NCI-H82 treated with DMSO at 0.1 percent for 48 hours (cell line): ENCODE results near the gene GJA3.

ENCODE experiments used
- DNase-seq: peaks from one replicate; lab custom pipeline; 2025; ENCODE audit not compliant: unreplicated experiment; lab: John Stamatoyannopoulos, UW

GJA3 gene

GRCh38 chr13:20151016-20151415 is 9.8 kb downstream of the GJA3 start:
- DNase-seq: no peak

- no peak for DNase-seq
Measured at GRCh38 chr13:20150561-20150960, 10.3 kb downstream of the GJA3 start.

GRCh38 chr13:20149762-20150161 is 11.1 kb downstream of the GJA3 start:
- DNase-seq: no peak

DNA sequence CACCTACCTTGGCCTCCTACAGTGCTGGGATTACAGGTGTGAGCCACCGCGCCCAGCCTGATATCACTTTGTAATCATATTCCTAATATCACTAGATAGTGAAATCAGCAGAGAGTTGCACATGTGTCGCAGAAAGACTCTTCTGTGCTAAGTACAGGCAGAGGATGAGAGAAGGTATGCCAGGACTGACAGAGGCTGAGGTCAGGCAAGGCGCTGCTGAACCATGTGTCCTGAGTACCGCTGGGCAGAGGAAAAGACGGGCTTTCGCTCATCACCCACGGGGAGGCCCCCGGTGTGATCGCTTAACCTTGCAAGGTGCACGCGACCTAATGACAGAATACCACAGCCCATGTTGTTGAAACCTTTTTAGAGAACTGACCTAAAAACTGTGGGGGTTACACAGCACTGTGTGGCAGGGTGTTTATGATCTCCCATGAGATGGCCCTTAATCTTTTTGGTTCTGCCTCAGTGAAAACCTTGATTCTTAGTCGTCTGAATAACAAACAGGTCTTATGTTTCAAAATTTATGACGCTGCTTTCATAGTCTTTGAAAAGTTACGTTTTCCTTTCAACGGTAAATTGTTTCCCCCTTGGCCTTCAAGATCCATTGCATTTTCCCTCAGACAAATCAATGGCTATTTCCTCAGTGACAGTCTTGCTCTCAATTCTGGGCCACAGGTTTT is 12.2 kb downstream of the GJA3 start:
- DNase-seq: no peak

- DNase-seq: no peak
Measured at GRCh38 chr13:20146381-20146780, 14.5 kb downstream of the GJA3 start.

DNA sequence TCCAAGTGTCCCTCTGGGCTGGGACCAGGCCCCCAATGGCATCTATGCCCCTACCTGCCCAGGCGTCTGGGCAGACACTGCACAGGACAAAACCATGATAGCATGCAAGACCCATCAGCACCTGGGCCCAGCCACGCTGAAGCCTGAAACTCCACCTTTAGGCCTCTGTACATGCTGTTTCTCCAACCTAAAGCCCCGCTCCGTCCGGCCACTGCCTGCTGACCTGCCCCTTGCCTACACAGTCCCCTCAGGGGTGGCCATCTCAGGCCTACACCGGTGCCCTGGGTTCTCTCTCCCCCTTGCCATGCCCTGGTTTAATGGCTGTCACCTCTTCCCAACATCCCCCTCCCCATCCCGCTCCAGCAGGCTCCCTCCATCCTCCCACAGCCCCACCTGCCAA is 15.3 kb downstream of the GJA3 start:
- DNase-seq: no peak

GRCh38 chr13:20144141-20144850 is 16.6 kb downstream of the GJA3 start:
- DNase-seq: no peak

DNA sequence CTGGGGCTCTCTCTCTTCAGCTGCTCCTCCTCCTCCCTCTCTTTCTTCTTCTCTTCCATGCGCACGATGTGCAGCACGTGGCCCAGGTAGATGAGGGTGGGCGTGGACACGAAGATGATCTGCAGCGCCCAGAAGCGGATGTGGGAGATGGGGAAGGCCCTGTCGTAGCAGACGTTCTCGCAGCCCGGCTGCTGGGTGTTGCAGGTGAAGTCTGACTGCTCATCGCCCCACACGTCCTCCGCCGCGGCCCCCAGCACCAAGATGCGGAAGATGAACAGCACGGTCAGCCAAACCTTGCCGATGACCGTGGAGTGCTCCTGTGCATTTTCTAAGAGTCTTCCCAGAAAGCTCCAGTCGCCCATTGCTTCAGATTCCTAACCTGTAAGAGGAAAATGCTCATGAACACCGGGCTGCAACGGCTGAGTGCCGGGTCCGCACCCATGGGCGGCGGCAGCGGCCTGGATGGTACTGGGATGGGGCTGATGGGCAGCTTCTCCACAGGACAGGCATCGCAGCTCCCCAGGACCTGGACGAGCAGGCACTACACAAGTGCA is 17.8 kb downstream of the GJA3 start:
- DNase-seq: no peak

- no peak for DNase-seq
Measured at GRCh38 chr13:20142023-20142926, 18.6 kb downstream of the GJA3 start.

- DNase-seq: no peak
Measured at GRCh38 chr13:20141238-20142022, 19.4 kb downstream of the GJA3 start.

DNA sequence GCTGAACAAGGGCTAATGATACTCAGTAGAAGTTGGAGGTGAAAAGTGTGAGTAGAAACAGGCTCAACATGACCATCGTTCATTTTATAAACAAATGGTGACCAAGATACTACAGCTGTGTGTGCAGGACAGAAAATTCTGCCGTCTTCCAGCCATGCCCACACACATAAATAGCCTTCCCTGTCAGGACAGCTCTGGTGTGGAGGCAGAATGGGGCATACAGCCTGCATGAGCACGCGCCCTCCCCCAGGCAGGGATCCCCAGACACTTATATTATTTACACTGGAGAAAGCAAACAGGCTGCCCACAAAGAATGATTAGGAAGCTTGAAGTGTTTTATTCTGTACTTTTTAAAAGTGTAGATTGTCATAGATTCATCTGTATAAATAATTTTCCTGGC is 20.4 kb downstream of the GJA3 start:
- no peak for DNase-seq

- DNase-seq: no peak
Measured at GRCh38 chr13:20137875-20138274, 23.0 kb downstream of the GJA3 start.

DNA sequence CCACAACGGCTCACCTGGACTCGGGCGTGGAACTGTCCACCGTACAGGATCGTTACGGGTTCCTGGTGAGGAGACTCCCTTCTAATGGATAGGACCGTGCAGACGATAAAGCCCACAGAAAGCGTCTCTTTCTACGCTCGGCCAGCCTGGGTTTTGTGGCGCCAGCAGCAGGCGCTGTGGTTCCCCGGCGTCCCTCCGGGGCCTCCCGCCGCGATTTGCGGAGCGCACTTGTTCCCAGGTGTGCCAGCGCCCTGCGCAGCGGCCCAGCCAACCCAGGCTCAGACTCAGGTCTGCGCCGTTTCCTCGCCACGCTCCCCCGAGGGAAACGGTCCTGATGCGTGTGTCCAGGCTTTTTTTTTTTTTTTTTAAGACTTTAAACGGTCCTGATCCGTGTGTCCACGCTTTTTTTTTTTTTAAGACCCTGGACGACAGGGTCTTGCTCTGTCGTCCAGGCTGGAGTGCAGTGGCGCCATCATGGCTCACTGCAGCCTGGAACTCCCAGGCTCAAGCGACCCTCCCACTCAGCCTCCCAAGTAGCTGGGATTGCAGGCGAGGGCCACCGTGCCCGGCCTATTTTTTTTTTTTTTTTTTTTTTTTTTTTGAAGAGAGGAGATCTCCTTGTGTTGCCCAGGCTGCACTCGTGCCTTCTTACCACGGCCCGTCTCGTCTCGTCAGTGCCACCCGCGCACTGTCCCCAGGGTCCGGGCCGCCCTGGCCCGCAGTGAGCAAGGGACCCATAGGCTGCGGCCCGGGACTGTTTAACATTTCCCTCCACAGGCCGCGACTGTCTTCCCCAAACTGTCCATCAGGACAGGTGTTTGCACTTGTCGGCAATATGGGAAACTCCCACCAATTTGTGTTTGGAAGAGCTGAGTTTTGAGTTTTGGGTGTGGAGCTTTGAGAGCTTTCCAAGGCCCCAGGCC is 23.8 kb downstream of the GJA3 start:
- DNase-seq: no peak

DNA sequence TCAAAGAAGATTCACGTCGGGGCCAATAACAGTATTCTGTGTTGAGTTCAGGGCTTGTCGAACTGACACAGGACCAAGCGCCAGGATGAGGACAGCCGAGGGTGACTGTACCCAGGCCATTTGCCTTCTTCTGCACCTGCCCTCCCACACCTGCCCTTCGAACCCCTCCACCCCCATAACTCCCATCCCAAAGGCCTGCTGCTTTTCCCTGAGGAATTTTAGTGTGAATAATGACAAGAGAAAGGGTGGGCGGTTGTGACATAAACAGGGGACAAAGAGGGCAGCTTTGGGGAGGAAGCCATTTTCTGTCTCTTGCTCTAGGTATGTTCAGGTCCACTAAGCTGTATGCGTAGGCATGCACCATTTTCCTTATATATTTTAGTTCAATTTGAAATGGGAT is 26.1 kb downstream of the GJA3 start:
- no peak for DNase-seq

GRCh38 chr13:20132052-20132634 is 28.7 kb downstream of the GJA3 start:
- DNase-seq: no peak

- no peak for DNase-seq
Measured at GRCh38 chr13:20131057-20131832, 29.6 kb downstream of the GJA3 start.

GRCh38 chr13:20130652-20131051 is 30.2 kb downstream of the GJA3 start:
- DNase-seq: no peak

DNA sequence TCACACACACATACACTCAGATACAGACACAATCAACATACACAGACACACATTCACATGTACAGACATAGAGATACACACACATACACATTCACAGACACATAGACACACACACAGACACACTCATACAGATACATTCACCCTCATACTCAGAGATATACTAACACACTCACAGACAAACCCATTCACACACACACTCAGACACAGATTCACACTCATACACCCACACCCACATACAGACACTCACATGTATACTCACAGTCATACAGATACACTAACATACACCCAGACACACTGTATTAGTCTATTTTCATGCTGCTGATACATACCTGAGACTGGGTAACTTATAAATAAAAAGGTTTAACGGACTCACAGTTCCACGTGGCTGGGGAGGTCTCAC is 30.8 kb downstream of the GJA3 start:
- DNase-seq: no peak

DNA sequence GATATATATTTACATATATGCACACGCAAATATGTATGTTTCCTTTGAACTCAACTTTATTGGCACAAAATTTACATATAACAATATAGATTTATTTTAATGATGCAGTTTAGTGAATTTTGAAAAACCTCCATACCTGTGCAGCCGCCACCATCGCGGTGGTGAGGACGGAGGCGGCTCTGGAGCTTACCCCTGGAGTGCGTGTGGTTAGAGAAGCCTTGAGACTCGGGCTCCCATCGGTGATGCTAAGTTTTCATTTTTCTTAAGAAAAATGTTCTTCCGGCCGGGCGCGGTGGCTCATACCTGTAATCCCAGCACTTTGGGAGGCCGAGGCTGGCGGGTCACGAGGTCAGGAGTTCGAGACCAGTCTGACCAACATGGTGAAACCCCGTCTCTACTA is 31.8 kb downstream of the GJA3 start:
- DNase-seq: no peak
